K562 (cell line): ENCODE measurements around the gene TSPAN15. TPM values are rescaled to one million over a fixed set of nuclear protein-coding genes. Genes with fewer than 3 reads are reported as not detected.

Experiments used
- ATAC-seq: fragments of 200-7000 bp; cut with Tn5 transposase; 3 replicates; pipeline ENCODE4 v1.9.1; 2020; ENCODE audit warnings: moderate library complexity
- BruUV-seq: library from RNA; stranded (reverse); fragments of 400-500 nt; replicated peaks from 2 replicates; lab custom pipeline; 2021; lab: Mats Ljungman, UMichigan
- CTCF ChIA-PET: fragments of 300-600 bp; formaldehyde crosslinking; extraction: SDS; loops from one replicate; lab custom pipeline; 2021; ENCODE audit warnings: low intra/inter-chr PET ratio; lab: Yijun Ruan, JAX
- POLR2A ChIA-PET: fragments of 300-600, 350-650 bp; sonication (Branson Sonifier 250); formaldehyde crosslinking; extraction: SDS; loops from one replicate; lab custom pipeline; 2021; ENCODE audit warnings: antibody characterized with exemption, inconsistent platforms; lab: Yijun Ruan, JAX
- DNase-seq, 4 experiments: peaks; one replicate each; pipeline versions ENCODE4 v3.0.0 to v3.0.0-alpha.2; 2011 to 2018; ENCODE audit warnings: low spot score in 3 of 4, mixed read lengths in 3 of 4; ENCODE audit errors: extremely low read depth in 1 of 4
- FAIRE-seq: peaks from 2 replicates; lab custom pipeline; 2011; peaks lifted over from hg19 to GRCh38; lab: Jason Lieb, UNC
- H2AFZ ChIP-seq: 2 replicates; pipeline ENCODE4 v1.6.0; 2011; ENCODE audit warnings: low read depth, low read length, control low read depth, inconsistent platforms
- H3K27ac ChIP-seq: fragments of 200-600 bp; 3 replicates; pipeline ENCODE4 v1.8.0; 2011; ENCODE audit warnings: low read depth, mild to moderate bottlenecking, control low read depth, inconsistent platforms, low read length, moderate library complexity, mixed read lengths; ENCODE audit errors: extremely low read depth
- H3K27me3 ChIP-seq, 2 experiments: fragments of 300-600 bp in 1 of 2; 2 replicates in 1 of 2; 3 replicates in 1 of 2; pipeline versions ENCODE4 v1.6.0 to v1.8.0; 2011; ENCODE audit warnings: inconsistent platforms in 2 of 2, low read length in 2 of 2, mild to moderate bottlenecking in 1 of 2, mixed read lengths in 1 of 2, moderate library complexity in 1 of 2; ENCODE audit not compliant: control insufficient read depth in 2 of 2, insufficient read depth in 2 of 2
- H3K36me3 ChIP-seq: fragments of 300-600 bp; 3 replicates; pipeline ENCODE4 v1.8.0; 2011; ENCODE audit warnings: mild to moderate bottlenecking, low read length, inconsistent platforms; ENCODE audit not compliant: control insufficient read depth, insufficient read depth
- H3K4me1 ChIP-seq, 2 experiments: fragments of 200-600 bp in 1 of 2; replicated peaks in 1 of 2; 2 replicates in 1 of 2; 3 replicates in 1 of 2; pipeline versions ENCODE4 v1.5.1 to v1.8.0; 2011; ENCODE audit warnings: inconsistent platforms in 2 of 2, low read length in 2 of 2, mild to moderate bottlenecking in 1 of 2, mixed read lengths in 1 of 2, moderate library complexity in 1 of 2; ENCODE audit not compliant: control insufficient read depth in 2 of 2, insufficient read depth in 2 of 2
- H3K4me2 ChIP-seq: 2 replicates; pipeline ENCODE4 v1.6.1; 2011; ENCODE audit warnings: low read length, control low read depth, inconsistent platforms, mixed read lengths; ENCODE audit not compliant: insufficient read depth
- H3K4me3 ChIP-seq: fragments of 200-600 bp; sonication (generic), shearing (Covaris generic); 2 replicates; pipeline ENCODE4 v1.5.1; 2016; ENCODE audit warnings: control low read depth, inconsistent platforms
- H3K79me2 ChIP-seq: fragments of 200-600 bp; 3 replicates; pipeline ENCODE4 v1.8.0; 2011; ENCODE audit warnings: low read length, inconsistent platforms; ENCODE audit not compliant: control insufficient read depth, insufficient read depth
- H3K9ac ChIP-seq, 2 experiments: 2 replicates each; pipeline versions ENCODE4 v1.6.0 to v1.6.1; 2011; ENCODE audit warnings: low read depth in 2 of 2, low read length in 2 of 2, control low read depth in 1 of 2, inconsistent platforms in 1 of 2, mild to moderate bottlenecking in 1 of 2, mixed read lengths in 1 of 2; ENCODE audit not compliant: insufficient read depth in 1 of 2
- H3K9me1 ChIP-seq: one replicate; pipeline ENCODE4 v1.6.0; 2011; ENCODE audit warnings: inconsistent platforms, mild to moderate bottlenecking, low read length, moderate library complexity; ENCODE audit not compliant: control insufficient read depth, insufficient read depth
- H3K9me3 ChIP-seq: replicated peaks from 2 replicates; pipeline ENCODE4 v1.5.1; 2011; ENCODE audit warnings: low read depth, low read length, inconsistent platforms; ENCODE audit not compliant: control insufficient read depth, insufficient read depth
- H4K20me1 ChIP-seq: replicated peaks from 2 replicates; pipeline ENCODE4 v1.6.1; 2011; ENCODE audit warnings: low read length, inconsistent platforms, mixed read lengths; ENCODE audit not compliant: control insufficient read depth, insufficient read depth
- MAFK ChIP-seq: IDR thresholded peaks from 2 replicates; pipeline ENCODE4 v1.6.1; 2011; ENCODE audit warnings: low read length, improper control_type of control experiment
- NR4A1 ChIP-seq, 2 experiments: fragments of 250-450 bp in 1 of 2; fragments of 450-650 bp in 1 of 2; sonication (Bioruptor Pico) in 1 of 2; IDR thresholded peaks; 2 replicates each; pipeline versions ENCODE4 v1.4.0 to v1.6.1; 2016 to 2020; ENCODE audit warnings: mild to moderate bottlenecking in 2 of 2, missing compliant biosample characterization in 1 of 2, missing genetic modification characterization in 1 of 2, moderate library complexity in 1 of 2
- PREB ChIP-seq: sonication (generic); formaldehyde crosslinking; IDR thresholded peaks from 2 replicates; pipeline ENCODE4 v1.8.1; 2023; ENCODE audit warnings: mild to moderate bottlenecking, missing genetic modification reagents
- RAD21 ChIP-seq, 2 experiments: fragments of 250-450 bp in 1 of 2; fragments of 450-650 bp in 1 of 2; sonication (Bioruptor Pico) in 1 of 2; formaldehyde crosslinking in 1 of 2; IDR thresholded peaks in 1 of 2; conservative IDR thresholded peaks in 1 of 2; 2 replicates each; pipeline versions ENCODE4 v1.4.0 to v1.8.0; 2020 to 2022; ENCODE audit warnings: mild to moderate bottlenecking in 2 of 2, moderate library complexity in 1 of 2
- RBM14 ChIP-seq: fragments of 200-400 bp; formaldehyde crosslinking; IDR thresholded peaks from 2 replicates; pipeline ENCODE4 v1.6.1; 2018; ENCODE audit warnings: low read depth, mild to moderate bottlenecking, low read length, moderate library complexity, borderline replicate concordance; ENCODE audit not compliant: insufficient read depth
- SMC3 ChIP-seq: conservative IDR thresholded peaks from 2 replicates; pipeline ENCODE4 v1.6.1; 2011; ENCODE audit warnings: low read depth, low read length, improper control_type of control experiment; ENCODE audit not compliant: insufficient read depth
- TRIM25 ChIP-seq: fragments of 450-650 bp; IDR thresholded peaks from 2 replicates; pipeline ENCODE4 v1.7.0; 2016; ENCODE audit warnings: borderline replicate concordance
- YY1 ChIP-seq, 3 experiments: IDR thresholded peaks; 2 replicates each; pipeline ENCODE4 v1.6.1; 2011; ENCODE audit warnings: low read length in 2 of 3, mild to moderate bottlenecking in 2 of 3, moderate library complexity in 2 of 3, borderline replicate concordance in 1 of 3, control low read depth in 1 of 3, low read depth in 1 of 3; ENCODE audit not compliant: insufficient read depth in 3 of 3, insufficient replicate concordance in 2 of 3, control insufficient read depth in 1 of 3, insufficient read length in 1 of 3; ENCODE audit errors: extremely low read depth in 1 of 3
- WGBS: fragments of 100-300 bp; shearing (Covaris generic); methylation state at CpG from one replicate; pipeline ENCODE4 v1.1.6; 2016; ENCODE audit warnings: low coverage, mixed read lengths; ENCODE audit not compliant: insufficient coverage; ENCODE audit errors: missing lambda C conversion rate; 5-methylcytosine and 5-hydroxymethylcytosine counted together
- in situ Hi-C: fragments of 300-500 bp; cut with MboI; formaldehyde crosslinking; loops from 4 replicates; pipeline ENCODE4 v1.15.0; 2018; ENCODE audit warnings: inconsistent platforms, mixed read lengths
- intact Hi-C: fragments of 100-400 bp; cut with micrococcal nuclease; formaldehyde crosslinking; loops from 2 replicates; pipeline ENCODE4 v1.14.2; 2022
- polyA plus RNA-seq, 8 experiments: library from polyadenylated mRNA; depleted of rRNA in 4 of 8; stranded (reverse) in 5 of 8; unstranded in 3 of 8; fragments of >200 nt; fragmentation: Nextera tagmentation in 2 of 8; fragmentation: Illumina TruSeq in 1 of 8; extraction: Ambion mirVana in 2 of 8; extraction: Trizol in 1 of 8; gene quantifications; 2 replicates each; pipeline versions ENCODE4 v1.2.1 to v1.2.3, GENCODE V29; 2011 to 2014; ENCODE audit warnings: inconsistent platforms in 1 of 8, missing spikeins in 1 of 8
- total RNA-seq, 7 experiments: library from RNA; depleted of rRNA in 6 of 7; stranded (reverse); fragments of >200 nt in 6 of 7; fragmentation: Illumina TruSeq in 2 of 7; extraction: Trizol in 2 of 7; gene quantifications; 2 replicates each; pipeline versions ENCODE4 v1.2.1 to v1.2.3, GENCODE V29; 2011 to 2021; ENCODE audit warnings: low replicate concordance in 1 of 7
- TF ChIP-seq, protein P1 (sequence below): fragments of 250-450 bp; sonication (Bioruptor Pico); IDR thresholded peaks from 2 replicates; pipeline ENCODE4 v1.4.0; 2020; ENCODE audit warnings: mild to moderate bottlenecking
- TF ChIP-seq, protein P2 (sequence below): sonication (generic); formaldehyde crosslinking; IDR thresholded peaks from 2 replicates; pipeline ENCODE4 v1.8.0; 2022; ENCODE audit warnings: missing genetic modification reagents, mild to moderate bottlenecking, moderate library complexity, borderline replicate concordance
- TF ChIP-seq, protein P3 (sequence below), 2 experiments: fragments of 450-650 bp in 1 of 2; sonication (generic) in 1 of 2; formaldehyde crosslinking in 1 of 2; IDR thresholded peaks in 1 of 2; conservative IDR thresholded peaks in 1 of 2; 2 replicates each; pipeline versions ENCODE4 v1.6.1 to v1.8.1; 2016 to 2023; ENCODE audit warnings: mild to moderate bottlenecking in 2 of 2, moderate library complexity in 2 of 2, inconsistent platforms in 1 of 2, missing genetic modification reagents in 1 of 2

Gene TSPAN15
- total and polyA plus RNA-seq, 9 of the 15 experiments (the other 6 are each of a cell fraction or from before 2014, with no cell fraction given) = 0.33 to 1.0 (median 0.45) TPM; not detected in 2

GRCh38 chr10:69516316-69516715, 65.1 kb downstream of the TSPAN15 start:
- intact Hi-C loops = loop anchor here (10.0 kb wide), 1 partner anchor 268 kb away; no protein-coding TSS in a partner anchor
- CTCF ChIA-PET = interaction anchor here (0.8 to 6.5 kb wide), 6 partner anchors 114 to 201 kb away, joined by 3 to 80 read pairs (median 4); partner anchors contain the start of gene FAM241B
- ATAC-seq = peak; percentile 98
- peak; percentile 29 to 86; a peak in 3 of 4 replicates for TF ChIP-seq RAD21 (CRISPR knock-in tag; conservative IDR thresholded peaks at IDR 0.05 in 1 of 2, IDR thresholded peaks at IDR 0.05 in 1 of 2)
- no peak for TF ChIP-seq MAFK
- TF ChIP-seq RBM14 = no peak
- TF ChIP-seq, protein P1, sequence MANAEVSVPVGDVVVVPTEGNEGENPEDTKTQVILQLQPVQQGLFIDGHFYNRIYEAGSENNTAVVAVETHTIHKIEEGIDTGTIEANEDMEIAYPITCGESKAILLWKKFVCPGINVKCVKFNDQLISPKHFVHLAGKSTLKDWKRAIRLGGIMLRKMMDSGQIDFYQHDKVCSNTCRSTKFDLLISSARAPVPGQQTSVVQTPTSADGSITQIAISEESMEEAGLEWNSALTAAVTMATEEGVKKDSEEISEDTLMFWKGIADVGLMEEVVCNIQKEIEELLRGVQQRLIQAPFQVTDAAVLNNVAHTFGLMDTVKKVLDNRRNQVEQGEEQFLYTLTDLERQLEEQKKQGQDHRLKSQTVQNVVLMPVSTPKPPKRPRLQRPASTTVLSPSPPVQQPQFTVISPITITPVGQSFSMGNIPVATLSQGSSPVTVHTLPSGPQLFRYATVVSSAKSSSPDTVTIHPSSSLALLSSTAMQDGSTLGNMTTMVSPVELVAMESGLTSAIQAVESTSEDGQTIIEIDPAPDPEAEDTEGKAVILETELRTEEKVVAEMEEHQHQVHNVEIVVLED (CRISPR knock-in tag) = no peak
- TF ChIP-seq, protein P2, sequence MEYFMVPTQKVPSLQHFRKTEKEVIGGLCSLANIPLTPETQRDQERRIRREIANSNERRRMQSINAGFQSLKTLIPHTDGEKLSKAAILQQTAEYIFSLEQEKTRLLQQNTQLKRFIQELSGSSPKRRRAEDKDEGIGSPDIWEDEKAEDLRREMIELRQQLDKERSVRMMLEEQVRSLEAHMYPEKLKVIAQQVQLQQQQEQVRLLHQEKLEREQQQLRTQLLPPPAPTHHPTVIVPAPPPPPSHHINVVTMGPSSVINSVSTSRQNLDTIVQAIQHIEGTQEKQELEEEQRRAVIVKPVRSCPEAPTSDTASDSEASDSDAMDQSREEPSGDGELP = peak; percentile 26; the same call in 1 of the 2 replicates
- TF ChIP-seq TRIM25 = no peak
- TF ChIP-seq, protein P3, sequence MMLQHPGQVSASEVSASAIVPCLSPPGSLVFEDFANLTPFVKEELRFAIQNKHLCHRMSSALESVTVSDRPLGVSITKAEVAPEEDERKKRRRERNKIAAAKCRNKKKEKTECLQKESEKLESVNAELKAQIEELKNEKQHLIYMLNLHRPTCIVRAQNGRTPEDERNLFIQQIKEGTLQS (IDR thresholded peaks at IDR 0.05) = no peak
- TF ChIP-seq, protein P3 (CRISPR knock-in tag; conservative IDR thresholded peaks at IDR 0.05) = no peak
- TF ChIP-seq NR4A1 (CRISPR knock-in tag; IDR thresholded peaks at IDR 0.05) = no peak
- TF ChIP-seq NR4A1 (tag; IDR thresholded peaks at IDR 0.05) = no peak
- TF ChIP-seq YY1 (IDR thresholded peaks at IDR 0.05; ENCODE audit: borderline replicate concordance in 1 of 3, control insufficient read depth in 1 of 3, extremely low read depth in 1 of 3, insufficient read depth in 3 of 3, insufficient read length in 1 of 3, insufficient replicate concordance in 2 of 3, low read depth in 1 of 3, low read length in 2 of 3) = peak in 1 of 3 experiments; percentile 27
- TF ChIP-seq PREB (CRISPR knock-in tag) = no peak
- peak; percentile 84 for TF ChIP-seq SMC3

More at GRCh38 chr10:69516316-69516715, 65.1 kb downstream of the TSPAN15 start:
- H4K20me1 ChIP-seq = peaks cover 14% of the 10 kb centered on the region
- peak; percentile 63 to 75 (median 66) for DNase-seq
- no peak overlapping the region for H2AFZ ChIP-seq
- no peak overlapping the region for H3K9ac ChIP-seq
- no peaks in the 10 kb centered on the region for H3K9me3 ChIP-seq
- H3K27me3 ChIP-seq = peaks cover 0 to 28% of the 10 kb centered on the region in 2 experiments; a peak in 4 of 5 replicates
- H3K27ac ChIP-seq = no peak overlapping the region
- H3K4me3 ChIP-seq = no peak overlapping the region
- BruUV-seq = no TSS peak
- H3K79me2 ChIP-seq = no peaks in the 10 kb centered on the region
- H3K9me1 ChIP-seq = no peaks in the 10 kb centered on the region
- peak; percentile 65 for FAIRE-seq
- in situ Hi-C loops = loop anchor here (5.0 kb wide), 1 partner anchor 121 kb away; no protein-coding TSS in a partner anchor
- no peaks in the 10 kb centered on the region for H3K4me1 ChIP-seq
- no peak overlapping the region for H3K4me2 ChIP-seq
- no peaks in the 10 kb centered on the region for H3K36me3 ChIP-seq
- 0% methylated on average over 3 of the region's 3 CpGs for WGBS
- POLR2A ChIA-PET = interaction anchor here (0.7 kb wide), 1 partner anchor 118 kb away, joined by 3 read pairs; no protein-coding TSS in a partner anchor
